ENCODE results near the gene NUP93. TPM values are rescaled to one million over a fixed set of nuclear protein-coding genes. Genes with fewer than 3 reads are reported as not detected.

The NUP93 gene
- total RNA-seq, 1 donor from 2014 or later = 49.4 TPM

GRCh38 chr16:56855201-56855600 lies 125.3 kb downstream of the NUP93 start:
- Histone ChIP-seq H3K27ac (no peak overlapping the region), H3K4me1 (peaks cover 2% of the 10 kb centered on the region), H3K4me3 (no peak overlapping the region), H3K36me3 (no peaks in the 10 kb centered on the region), H3K9me3 (no peaks in the 10 kb centered on the region), H3K27me3 (ENCODE audit: low read depth) (no peaks in the 10 kb centered on the region)
- TF ChIP-seq, protein P1, sequence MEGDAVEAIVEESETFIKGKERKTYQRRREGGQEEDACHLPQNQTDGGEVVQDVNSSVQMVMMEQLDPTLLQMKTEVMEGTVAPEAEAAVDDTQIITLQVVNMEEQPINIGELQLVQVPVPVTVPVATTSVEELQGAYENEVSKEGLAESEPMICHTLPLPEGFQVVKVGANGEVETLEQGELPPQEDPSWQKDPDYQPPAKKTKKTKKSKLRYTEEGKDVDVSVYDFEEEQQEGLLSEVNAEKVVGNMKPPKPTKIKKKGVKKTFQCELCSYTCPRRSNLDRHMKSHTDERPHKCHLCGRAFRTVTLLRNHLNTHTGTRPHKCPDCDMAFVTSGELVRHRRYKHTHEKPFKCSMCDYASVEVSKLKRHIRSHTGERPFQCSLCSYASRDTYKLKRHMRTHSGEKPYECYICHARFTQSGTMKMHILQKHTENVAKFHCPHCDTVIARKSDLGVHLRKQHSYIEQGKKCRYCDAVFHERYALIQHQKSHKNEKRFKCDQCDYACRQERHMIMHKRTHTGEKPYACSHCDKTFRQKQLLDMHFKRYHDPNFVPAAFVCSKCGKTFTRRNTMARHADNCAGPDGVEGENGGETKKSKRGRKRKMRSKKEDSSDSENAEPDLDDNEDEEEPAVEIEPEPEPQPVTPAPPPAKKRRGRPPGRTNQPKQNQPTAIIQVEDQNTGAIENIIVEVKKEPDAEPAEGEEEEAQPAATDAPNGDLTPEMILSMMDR (IDR thresholded peaks at IDR 0.05) = no peak
- DNase-seq (peak; percentile 35), ATAC-seq (no peak)
- intact Hi-C loops (cut with DNase I) = no loop called here

DNA sequence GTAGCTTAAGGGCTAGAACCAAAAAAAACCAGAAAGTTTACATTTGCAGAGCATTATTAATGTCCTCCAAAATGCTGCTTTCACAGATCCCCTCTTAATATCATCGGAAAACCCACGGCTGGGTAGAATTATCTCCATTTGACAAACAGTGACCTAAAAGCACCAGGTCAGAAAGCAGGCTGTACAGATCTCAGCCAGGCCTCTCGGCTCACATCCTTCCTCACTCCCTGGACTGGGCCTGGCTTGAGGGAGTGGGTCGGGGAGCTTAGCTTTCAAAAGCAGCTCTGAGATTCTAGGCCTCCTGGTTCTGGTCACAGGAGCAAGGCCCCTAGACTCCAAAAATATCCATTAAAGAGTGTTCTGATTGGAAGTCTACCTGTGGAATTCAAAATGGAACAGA lies 126.0 kb downstream of the NUP93 start:
- H3K9me3 ChIP-seq = no peaks in the 10 kb centered on the region
- intact Hi-C loops (cut with DNase I) = no loop called here
- no peak overlapping the region for H3K4me3 ChIP-seq
- TF ChIP-seq, protein P1 (IDR thresholded peaks at IDR 0.05) = no peak
- H3K4me1 ChIP-seq = peaks cover 8% of the 10 kb centered on the region
- no peaks in the 10 kb centered on the region for H3K27me3 ChIP-seq (ENCODE audit: low read depth)
- no peaks in the 10 kb centered on the region for H3K36me3 ChIP-seq
- no peak overlapping the region for H3K27ac ChIP-seq
- ATAC-seq (no peak), DNase-seq (peak; percentile 4)

DNA sequence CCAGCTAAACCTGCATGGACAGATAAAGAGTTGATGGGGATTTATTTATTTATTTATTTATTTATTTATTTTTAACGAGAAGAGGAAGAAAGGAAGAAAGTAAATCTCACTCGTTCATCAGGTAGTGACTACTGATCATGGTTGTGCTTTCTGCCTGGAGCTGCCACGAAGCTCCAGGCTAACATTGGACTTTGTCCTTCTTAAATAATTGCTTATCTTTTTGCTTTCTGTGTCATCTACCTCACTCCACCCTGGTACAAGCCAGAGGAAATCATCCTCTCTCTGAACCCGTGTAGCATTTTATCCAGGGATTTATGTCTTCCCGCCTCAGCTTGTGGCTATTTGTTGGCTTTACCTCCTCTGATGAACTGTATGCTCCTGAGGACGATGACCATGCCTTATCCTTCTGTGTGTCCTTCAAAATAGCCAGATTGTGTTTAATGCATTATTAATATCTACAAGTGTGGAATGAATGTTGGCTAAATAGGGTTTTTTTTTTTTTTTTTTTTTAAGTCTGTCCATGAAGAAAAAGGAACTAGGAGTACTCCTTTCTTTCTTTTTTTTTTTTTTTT lies 127.0 kb downstream of the NUP93 start:
- H3K4me3 ChIP-seq = no peak overlapping the region
- TF ChIP-seq, protein P1 (IDR thresholded peaks at IDR 0.05) = no peak
- ATAC-seq (no peak), DNase-seq (no peak)
- no peaks in the 10 kb centered on the region for H3K27me3 ChIP-seq (ENCODE audit: low read depth)
- intact Hi-C loops (cut with DNase I) = no loop called here
- H3K4me1 ChIP-seq = peaks cover 18% of the 10 kb centered on the region
- H3K36me3 ChIP-seq = no peaks in the 10 kb centered on the region
- H3K27ac ChIP-seq = no peak overlapping the region
- no peaks in the 10 kb centered on the region for H3K9me3 ChIP-seq

- ATAC-seq (peak in 1 of 2 donors; percentile 29), DNase-seq (peak; percentile 60)
- H3K27me3 ChIP-seq (ENCODE audit: low read depth) = no peaks in the 10 kb centered on the region
- intact Hi-C loops (cut with DNase I) = no loop called here
- no peaks in the 10 kb centered on the region for H3K36me3 ChIP-seq
- no peak overlapping the region for H3K4me3 ChIP-seq
- H3K27ac ChIP-seq = no peak overlapping the region
- H3K4me1 ChIP-seq = peaks cover 32% of the 10 kb centered on the region
- no peaks in the 10 kb centered on the region for H3K9me3 ChIP-seq
- TF ChIP-seq, protein P1 (IDR thresholded peaks at IDR 0.05) = no peak
Observed at GRCh38 chr16:56858374-56858773, 128.4 kb downstream of the NUP93 start.

- Histone ChIP-seq H3K27me3 (ENCODE audit: low read depth) (no peaks in the 10 kb centered on the region), H3K4me3 (no peak overlapping the region), H3K27ac (no peak overlapping the region), H3K36me3 (no peaks in the 10 kb centered on the region), H3K9me3 (no peaks in the 10 kb centered on the region), H3K4me1 (peaks cover 32% of the 10 kb centered on the region)
- TF ChIP-seq, protein P1 (IDR thresholded peaks at IDR 0.05) = no peak
- no peak for ATAC-seq
- DNase-seq = no peak
- intact Hi-C loops (cut with DNase I) = no loop called here
Observed at GRCh38 chr16:56859636-56860035, 129.7 kb downstream of the NUP93 start.

All from lower lobe of right lung (tissue), 2 donors.